22Rv1 (cell line): ENCODE data around the gene CYCS.

Source experiments
- H3K27ac ChIP-seq: fragments of 450-650 bp; 2 replicates; pipeline ENCODE4 v1.5.1; 2017
- ZFX ChIP-seq: fragments of 450-650 bp; IDR thresholded peaks from 2 replicates; pipeline ENCODE4 v1.6.1; 2017; ENCODE audit warnings: antibody characterized with exemption, borderline replicate concordance
- TF ChIP-seq, protein P1 (sequence below): fragments of 450-650 bp; IDR thresholded peaks from 2 replicates; pipeline ENCODE4 v1.5.1; 2017; ENCODE audit warnings: mild to moderate bottlenecking

Gene CYCS

DNA sequence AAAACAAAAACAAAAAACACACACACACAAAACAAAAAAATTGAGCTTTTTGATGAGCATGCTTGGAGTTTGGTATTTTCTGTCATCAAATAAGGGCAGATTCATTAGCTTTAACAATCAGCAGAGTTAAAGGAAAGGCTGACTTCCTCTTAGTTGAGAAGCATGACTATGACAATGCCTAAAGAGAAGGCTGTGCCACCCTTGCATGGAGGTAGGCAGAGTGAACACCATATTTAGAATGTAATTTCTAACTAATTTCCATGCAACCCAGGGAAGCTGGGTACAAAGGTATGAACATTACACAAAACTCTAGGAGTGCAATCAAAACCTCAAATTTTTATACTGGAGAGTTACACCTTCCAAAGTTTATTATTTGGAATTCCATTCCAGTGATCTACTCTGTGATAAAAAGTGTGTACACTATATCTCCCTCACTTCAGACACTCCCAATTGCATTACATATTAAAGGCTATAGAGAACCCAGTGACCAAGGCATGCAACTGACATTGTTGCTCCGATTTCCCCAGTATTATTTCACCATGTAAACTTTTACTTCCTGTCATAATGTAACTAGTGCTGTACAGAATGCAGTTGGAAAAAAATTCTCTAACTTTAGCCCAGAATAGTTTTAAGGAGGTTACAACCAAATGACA is 9.4 kb upstream of the CYCS start:
- H3K27ac ChIP-seq, result no peak overlapping the region
- TF ChIP-seq ZFX, result no peak
- TF ChIP-seq, protein P1, sequence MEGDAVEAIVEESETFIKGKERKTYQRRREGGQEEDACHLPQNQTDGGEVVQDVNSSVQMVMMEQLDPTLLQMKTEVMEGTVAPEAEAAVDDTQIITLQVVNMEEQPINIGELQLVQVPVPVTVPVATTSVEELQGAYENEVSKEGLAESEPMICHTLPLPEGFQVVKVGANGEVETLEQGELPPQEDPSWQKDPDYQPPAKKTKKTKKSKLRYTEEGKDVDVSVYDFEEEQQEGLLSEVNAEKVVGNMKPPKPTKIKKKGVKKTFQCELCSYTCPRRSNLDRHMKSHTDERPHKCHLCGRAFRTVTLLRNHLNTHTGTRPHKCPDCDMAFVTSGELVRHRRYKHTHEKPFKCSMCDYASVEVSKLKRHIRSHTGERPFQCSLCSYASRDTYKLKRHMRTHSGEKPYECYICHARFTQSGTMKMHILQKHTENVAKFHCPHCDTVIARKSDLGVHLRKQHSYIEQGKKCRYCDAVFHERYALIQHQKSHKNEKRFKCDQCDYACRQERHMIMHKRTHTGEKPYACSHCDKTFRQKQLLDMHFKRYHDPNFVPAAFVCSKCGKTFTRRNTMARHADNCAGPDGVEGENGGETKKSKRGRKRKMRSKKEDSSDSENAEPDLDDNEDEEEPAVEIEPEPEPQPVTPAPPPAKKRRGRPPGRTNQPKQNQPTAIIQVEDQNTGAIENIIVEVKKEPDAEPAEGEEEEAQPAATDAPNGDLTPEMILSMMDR, result no peak

GRCh38 chr7:25132430-25132829 is 7.4 kb upstream of the CYCS start:
- TF ChIP-seq, protein P1, result no peak
- TF ChIP-seq ZFX, result no peak
- no peak overlapping the region for H3K27ac ChIP-seq

DNA sequence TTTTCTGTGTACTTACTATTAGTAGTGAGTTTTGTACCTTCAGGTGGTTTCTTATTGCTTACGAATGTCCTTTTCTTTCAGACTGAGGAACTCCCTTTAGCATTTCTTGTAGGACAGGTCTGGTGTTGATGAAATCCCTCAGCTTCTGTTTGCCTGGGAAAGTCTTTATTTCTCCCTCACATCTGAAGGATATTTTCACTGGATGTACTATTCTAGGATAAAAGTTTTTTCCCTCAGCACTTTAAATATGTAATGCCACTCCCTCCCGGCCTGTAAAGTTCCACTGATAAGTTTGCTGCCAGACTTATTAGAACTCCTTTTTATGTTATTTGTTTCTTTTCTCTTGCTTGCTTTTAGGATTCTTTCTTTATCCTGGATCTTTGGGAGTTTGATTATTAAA is 1.7 kb upstream of the CYCS start:
- H3K27ac ChIP-seq, result peak overlapping the region; percentile 88
- TF ChIP-seq ZFX, result no peak
- TF ChIP-seq, protein P1, result no peak

GRCh38 chr7:25124465-25125136 is 459 bp downstream of the CYCS start:
- peak overlapping the region; percentile 88 for H3K27ac ChIP-seq
- no peak for TF ChIP-seq ZFX
- TF ChIP-seq, protein P1, result no peak

DNA sequence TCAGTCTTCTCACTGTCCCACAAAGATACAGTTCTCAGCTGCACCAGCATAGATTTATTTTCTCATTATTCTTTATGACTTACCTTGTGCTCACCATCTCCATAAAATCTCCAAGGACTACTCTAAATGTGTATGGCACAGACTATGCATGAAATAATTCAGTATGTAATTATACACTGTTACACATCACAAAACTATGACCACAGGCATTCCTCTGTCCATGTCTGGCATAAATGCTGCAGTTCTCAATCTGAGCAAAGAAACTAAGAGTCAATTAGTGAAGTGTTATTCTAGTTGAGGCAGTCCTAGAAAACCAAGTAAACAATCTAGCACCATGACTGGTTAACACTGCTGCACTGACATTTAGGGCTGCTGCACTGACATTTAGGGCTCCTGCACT is 2.7 kb downstream of the CYCS start:
- TF ChIP-seq, protein P1, result no peak
- no peak for TF ChIP-seq ZFX
- H3K27ac ChIP-seq, result no peak overlapping the region

DNA sequence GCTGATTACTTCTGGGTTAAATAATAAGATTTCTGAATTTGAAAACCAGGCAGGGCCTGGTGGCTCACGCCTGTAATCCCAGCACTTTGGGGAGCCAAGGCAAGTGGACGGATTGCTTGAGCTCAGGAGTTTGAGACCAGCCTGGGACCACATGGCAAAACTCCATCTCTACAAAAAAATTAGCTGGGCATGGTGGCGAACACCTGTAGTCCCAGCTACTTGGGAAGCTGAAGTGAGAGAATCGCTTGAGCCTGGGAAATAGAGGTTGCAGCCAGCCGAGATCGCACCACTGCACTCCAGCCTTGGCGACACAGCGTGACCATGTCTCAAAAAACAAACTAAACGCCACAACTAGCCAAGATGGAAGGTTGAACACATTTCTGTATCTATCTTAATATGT is 3.5 kb downstream of the CYCS start:
- H3K27ac ChIP-seq, result no peak overlapping the region
- TF ChIP-seq ZFX, result no peak
- TF ChIP-seq, protein P1, result no peak

DNA sequence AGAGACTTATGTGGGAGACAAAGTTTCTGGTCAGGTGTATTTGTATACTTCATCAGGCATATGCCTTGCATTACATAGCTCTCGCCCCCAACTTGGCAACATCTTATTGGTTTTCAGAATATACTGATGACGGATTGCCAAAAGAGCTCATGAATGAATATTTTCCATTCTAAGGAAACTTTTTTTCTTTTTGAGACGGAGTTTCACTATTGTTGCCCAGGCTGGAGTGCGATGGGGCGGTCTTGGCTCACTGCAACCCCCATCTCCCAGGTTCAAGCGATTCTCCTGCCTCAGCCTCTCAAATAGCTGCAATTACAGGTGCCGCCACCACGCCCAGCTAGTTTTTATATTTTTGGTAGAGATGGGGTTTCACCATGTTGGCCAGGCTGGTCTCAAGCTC is 6.0 kb downstream of the CYCS start:
- TF ChIP-seq, protein P1, result no peak
- TF ChIP-seq ZFX, result no peak
- peak overlapping the region; percentile 39; the same call in 1 of the 2 replicates for H3K27ac ChIP-seq
